ENCODE data around the gene CD4.

The CD4 gene

DNA sequence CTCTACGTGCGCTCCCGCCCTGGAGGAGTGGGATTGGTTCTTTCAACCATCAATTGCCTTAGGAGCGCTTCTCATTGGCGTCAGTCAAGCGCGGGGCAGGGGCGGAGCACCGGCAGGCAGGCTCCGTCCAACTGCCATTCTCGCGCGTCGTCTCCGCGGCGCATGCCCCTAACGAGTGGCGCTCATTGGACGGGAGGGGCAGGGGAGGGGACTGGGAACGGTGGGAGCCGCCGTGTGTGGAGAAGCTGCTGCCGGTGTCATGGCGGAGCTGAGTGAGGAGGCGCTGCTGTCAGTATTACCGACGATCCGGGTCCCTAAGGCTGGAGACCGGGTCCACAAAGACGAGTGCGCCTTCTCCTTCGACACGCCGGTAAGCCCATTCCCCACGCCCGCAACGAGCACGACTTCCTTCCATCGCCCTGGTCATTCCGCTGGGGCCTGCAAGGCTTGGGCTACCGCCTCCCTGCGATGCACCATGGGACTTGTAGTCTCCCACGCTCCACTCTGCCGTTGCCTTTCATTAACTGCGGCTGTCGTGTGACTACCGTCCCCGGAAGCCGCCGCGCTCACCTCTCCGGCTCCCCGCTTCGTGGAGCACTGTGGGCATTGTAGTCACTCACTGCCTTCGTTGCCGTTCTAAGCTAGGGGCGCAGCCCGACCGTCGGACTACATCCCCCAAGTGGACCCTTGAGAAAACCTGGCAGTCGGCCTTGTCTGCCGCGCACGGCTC lies 62.8 kb downstream of the CD4 start, which contains the start of gene USP5:
Gene USP5, plus strand, starts transcription at position 230 of the 730 bp plus-strand sequence. Its CDS starts 30 bp downstream, at position 260.
- Histone ChIP-seq H3K36me3 (ENCODE audit: control insufficient read depth, low read length) (peaks cover 73% of the 10 kb centered on the region), H3F3A (ENCODE audit: control insufficient read depth, insufficient read depth) (no peaks in the 10 kb centered on the region; the same call in 1 of the 2 replicates), H3K27ac (ENCODE audit: low read depth, low read length) (peak within 1 kb of the TSS; percentile 64), H3K4me1 (ENCODE audit: control insufficient read depth, low read length) (peaks cover 32% of the 10 kb centered on the region), H4K20me1 (ENCODE audit: control insufficient read depth, insufficient read depth, low read depth, low read length) (no peaks in the 10 kb centered on the region), H3K4me2 (ENCODE audit: low read length) (peak within 1 kb of the TSS; percentile 99), H3K4me3 (ENCODE audit: low read length) (peak within 1 kb of the TSS; percentile 77), H3K79me2 (ENCODE audit: control insufficient read depth, low read length) (peaks cover 51% of the 10 kb centered on the region), H3K27me3 (ENCODE audit: control insufficient read depth, low read length) (no peaks in the 10 kb centered on the region), H3K9me3 (ENCODE audit: control insufficient read depth, insufficient read depth, low read length) (no peaks in the 10 kb centered on the region), H3K9me2 (replicated peaks; ENCODE audit: control insufficient read depth, low read length) (no peaks in the 10 kb centered on the region)
- TF ChIP-seq, protein P1, sequence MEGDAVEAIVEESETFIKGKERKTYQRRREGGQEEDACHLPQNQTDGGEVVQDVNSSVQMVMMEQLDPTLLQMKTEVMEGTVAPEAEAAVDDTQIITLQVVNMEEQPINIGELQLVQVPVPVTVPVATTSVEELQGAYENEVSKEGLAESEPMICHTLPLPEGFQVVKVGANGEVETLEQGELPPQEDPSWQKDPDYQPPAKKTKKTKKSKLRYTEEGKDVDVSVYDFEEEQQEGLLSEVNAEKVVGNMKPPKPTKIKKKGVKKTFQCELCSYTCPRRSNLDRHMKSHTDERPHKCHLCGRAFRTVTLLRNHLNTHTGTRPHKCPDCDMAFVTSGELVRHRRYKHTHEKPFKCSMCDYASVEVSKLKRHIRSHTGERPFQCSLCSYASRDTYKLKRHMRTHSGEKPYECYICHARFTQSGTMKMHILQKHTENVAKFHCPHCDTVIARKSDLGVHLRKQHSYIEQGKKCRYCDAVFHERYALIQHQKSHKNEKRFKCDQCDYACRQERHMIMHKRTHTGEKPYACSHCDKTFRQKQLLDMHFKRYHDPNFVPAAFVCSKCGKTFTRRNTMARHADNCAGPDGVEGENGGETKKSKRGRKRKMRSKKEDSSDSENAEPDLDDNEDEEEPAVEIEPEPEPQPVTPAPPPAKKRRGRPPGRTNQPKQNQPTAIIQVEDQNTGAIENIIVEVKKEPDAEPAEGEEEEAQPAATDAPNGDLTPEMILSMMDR (IDR thresholded peaks at IDR 0.05; ENCODE audit: low read depth, low read length, poor library complexity, severe bottlenecking), result no peak
- no peak for TF ChIP-seq EZH2phosphoT487 (IDR thresholded peaks at IDR 0.05; ENCODE audit: borderline replicate concordance, low read length)

DNA sequence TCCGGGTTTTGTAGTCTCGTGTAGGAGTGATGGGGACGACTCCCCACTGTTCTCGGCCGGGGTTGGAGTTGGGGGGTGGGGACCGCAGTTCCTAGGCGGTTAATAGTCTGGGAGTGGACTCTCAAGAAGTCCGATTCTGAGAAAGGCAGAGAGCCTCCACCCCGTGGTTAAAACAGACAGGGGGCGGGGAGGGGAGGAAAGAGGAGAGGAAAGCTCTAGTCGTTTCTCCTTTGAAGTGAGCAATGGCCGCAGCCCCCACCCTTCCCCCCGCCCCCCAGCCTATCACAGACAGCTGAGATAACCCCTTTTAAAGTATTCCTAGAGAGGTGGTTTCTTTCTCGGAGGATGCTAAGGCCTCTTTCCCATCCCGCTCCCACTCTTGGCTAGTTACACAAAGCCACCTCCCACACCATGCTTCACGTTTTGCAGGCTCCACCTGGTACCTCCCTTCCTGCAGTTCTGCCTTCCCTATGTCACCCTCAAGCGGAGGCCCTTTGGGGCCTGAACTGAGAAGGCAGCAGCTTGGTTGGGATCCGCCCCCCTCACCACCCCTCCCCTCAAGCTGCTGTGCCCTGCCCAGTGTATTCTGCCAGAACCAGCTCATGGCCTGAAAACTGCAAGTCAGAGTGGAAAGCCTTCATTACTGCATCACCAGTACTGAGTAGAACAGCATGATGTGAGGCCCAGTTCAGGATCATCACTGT lies 63.5 kb downstream of the CD4 start:
- Histone ChIP-seq H3K4me3 (ENCODE audit: low read length) (peak overlapping the region; percentile 77), H3K27ac (ENCODE audit: low read depth, low read length) (0 out of 2 replicates have a peak overlapping the region, but pooled peaks have one; percentile 23), H3K4me1 (ENCODE audit: control insufficient read depth, low read length) (peaks cover 32% of the 10 kb centered on the region), H3F3A (ENCODE audit: control insufficient read depth, insufficient read depth) (no peaks in the 10 kb centered on the region; the same call in 1 of the 2 replicates), H3K4me2 (ENCODE audit: low read length) (peak overlapping the region; percentile 99), H3K79me2 (ENCODE audit: control insufficient read depth, low read length) (peaks cover 51% of the 10 kb centered on the region), H3K9me2 (replicated peaks; ENCODE audit: control insufficient read depth, low read length) (no peaks in the 10 kb centered on the region), H3K9me3 (ENCODE audit: control insufficient read depth, insufficient read depth, low read length) (no peaks in the 10 kb centered on the region), H3K27me3 (ENCODE audit: control insufficient read depth, low read length) (no peaks in the 10 kb centered on the region), H4K20me1 (ENCODE audit: control insufficient read depth, insufficient read depth, low read depth, low read length) (no peaks in the 10 kb centered on the region), H3K36me3 (ENCODE audit: control insufficient read depth, low read length) (peaks cover 73% of the 10 kb centered on the region)
- TF ChIP-seq EZH2phosphoT487 (IDR thresholded peaks at IDR 0.05; ENCODE audit: borderline replicate concordance, low read length), result no peak

DNA sequence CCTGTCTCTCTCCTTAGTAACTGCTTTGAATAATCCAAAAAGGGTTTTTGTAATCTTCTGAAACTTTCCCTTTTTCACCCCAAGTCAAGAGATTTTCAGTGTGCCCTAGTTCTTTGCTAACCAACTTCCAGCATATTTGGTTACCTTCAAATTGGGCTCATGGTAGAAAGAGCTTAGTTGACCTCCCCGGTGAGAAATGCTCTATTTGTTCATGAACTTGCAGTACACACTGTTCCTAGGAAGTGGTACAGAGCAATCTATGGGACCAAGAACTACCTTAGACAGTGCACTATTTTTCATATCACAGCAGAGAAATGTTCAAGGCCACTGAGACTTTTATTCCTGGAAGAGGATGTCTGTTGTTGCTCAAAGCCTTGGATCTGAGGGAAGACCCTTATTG lies 64.3 kb downstream of the CD4 start:
- no peak for TF ChIP-seq EZH2phosphoT487 (IDR thresholded peaks at IDR 0.05; ENCODE audit: borderline replicate concordance, low read length)
- TF ChIP-seq, protein P1 (IDR thresholded peaks at IDR 0.05; ENCODE audit: low read depth, low read length, poor library complexity, severe bottlenecking), result no peak
- Histone ChIP-seq H3K4me3 (ENCODE audit: low read length) (peak overlapping the region; percentile 77), H3K4me2 (ENCODE audit: low read length) (peak overlapping the region; percentile 99), H3K27me3 (ENCODE audit: control insufficient read depth, low read length) (no peaks in the 10 kb centered on the region), H3K27ac (ENCODE audit: low read depth, low read length) (no peak overlapping the region), H3K79me2 (ENCODE audit: control insufficient read depth, low read length) (peaks cover 51% of the 10 kb centered on the region), H4K20me1 (ENCODE audit: control insufficient read depth, insufficient read depth, low read depth, low read length) (no peaks in the 10 kb centered on the region), H3K9me3 (ENCODE audit: control insufficient read depth, insufficient read depth, low read length) (no peaks in the 10 kb centered on the region), H3K36me3 (ENCODE audit: control insufficient read depth, low read length) (peaks cover 73% of the 10 kb centered on the region), H3F3A (ENCODE audit: control insufficient read depth, insufficient read depth) (no peaks in the 10 kb centered on the region; the same call in 1 of the 2 replicates), H3K9me2 (replicated peaks; ENCODE audit: control insufficient read depth, low read length) (no peaks in the 10 kb centered on the region), H3K4me1 (ENCODE audit: control insufficient read depth, low read length) (peaks cover 32% of the 10 kb centered on the region)
